ENCODE measurements around the gene NOP9.

The NOP9 gene

GRCh38 chr14:24329073-24329663 is 29.5 kb downstream of the NOP9 start:
- DNase-seq (ENCODE audit: low read depth), result no peak

- DNase-seq (ENCODE audit: low read depth), result no peak
Observed at GRCh38 chr14:24329736-24330135, 30.1 kb downstream of the NOP9 start.

- DNase-seq (ENCODE audit: low read depth), result no peak
Observed at GRCh38 chr14:24330973-24331674, 31.5 kb downstream of the NOP9 start.

GRCh38 chr14:24331731-24332267 is 32.1 kb downstream of the NOP9 start:
- no peak for DNase-seq (ENCODE audit: low read depth)

GRCh38 chr14:24332268-24332993 is 32.8 kb downstream of the NOP9 start:
- peak; percentile 67 for DNase-seq (ENCODE audit: low read depth)

- no peak for DNase-seq (ENCODE audit: low read depth)
Observed at GRCh38 chr14:24334431-24335291, 35.0 kb downstream of the NOP9 start, which contains the start of gene ADCY4. TSS of gene ADCY4 (minus strand) at chr14:24335071. CDS start at chr14:24334652, 419 bp downstream.

- no peak for DNase-seq (ENCODE audit: low read depth)
Observed at GRCh38 chr14:24335461-24336171, 36.0 kb downstream of the NOP9 start.

- DNase-seq (ENCODE audit: low read depth), result no peak
Observed at GRCh38 chr14:24337144-24337823, 37.6 kb downstream of the NOP9 start.

- no peak for DNase-seq (ENCODE audit: low read depth)
Observed at GRCh38 chr14:24337824-24338175, 38.1 kb downstream of the NOP9 start.

GRCh38 chr14:24338843-24339242 is 39.2 kb downstream of the NOP9 start:
- no peak for DNase-seq (ENCODE audit: low read depth)

GRCh38 chr14:24339284-24340151 is 39.9 kb downstream of the NOP9 start, which contains the start of gene RIPK3:
TSS of gene RIPK3 (minus strand) at chr14:24339991. CDS start at chr14:24339826, 165 bp downstream.
- DNase-seq (ENCODE audit: low read depth), result no peak

- DNase-seq (ENCODE audit: low read depth), result no peak
Observed at GRCh38 chr14:24340606-24341005, 41.0 kb downstream of the NOP9 start.

- no peak for DNase-seq (ENCODE audit: low read depth)
Observed at GRCh38 chr14:24342889-24343288, 43.2 kb downstream of the NOP9 start.

- no peak for DNase-seq (ENCODE audit: low read depth)
Observed at GRCh38 chr14:24343795-24344660, 44.4 kb downstream of the NOP9 start.

- DNase-seq (ENCODE audit: low read depth), result no peak
Observed at GRCh38 chr14:24347134-24347533, 47.5 kb downstream of the NOP9 start.

- DNase-seq (ENCODE audit: low read depth), result no peak
Observed at GRCh38 chr14:24348186-24348585, 48.5 kb downstream of the NOP9 start.

GRCh38 chr14:24349742-24350141 is 50.1 kb downstream of the NOP9 start:
- no peak for DNase-seq (ENCODE audit: low read depth)

GRCh38 chr14:24351517-24351916 is 51.9 kb downstream of the NOP9 start:
- no peak for DNase-seq (ENCODE audit: low read depth)
